Psoas muscle (tissue), 8 donors: ENCODE measurements around the gene CENPV. TPM values are rescaled to one million over a fixed set of nuclear protein-coding genes. Genes with fewer than 3 reads are reported as not detected.
"Not testable (repeated sequence)": the region's sequence is repeated elsewhere in the genome, so short reads cannot be mapped to it uniquely, and the experiment has no call there.

Experiments used
- ATAC-seq, 4 donors: fragments of 200-7000 bp; cut with Tn5 transposase; one replicate each; pipeline ENCODE4 v1.9.1; 2020; ENCODE audit warnings: moderate library complexity in 3 of 4, mild to moderate bottlenecking in 2 of 4
- DNase-seq, 2 donors: peaks; one replicate each; pipeline ENCODE4 v3.0.0-alpha.2; 2020
- H3K27ac ChIP-seq: fragments of 200-600 bp; one replicate; pipeline ENCODE4 v1.8.0; 2022
- H3K27me3 ChIP-seq, 3 donors: fragments of 200-600 bp in 1 of 3; one replicate each; pipeline versions ENCODE4 v1.6.1 to v1.8.0; 2013 to 2022; ENCODE audit warnings: low read length in 2 of 3, mild to moderate bottlenecking in 2 of 3, moderate library complexity in 1 of 3; ENCODE audit not compliant: insufficient read depth in 3 of 3
- H3K36me3 ChIP-seq, 2 donors: fragments of 200-600 bp in 1 of 2; one replicate each; pipeline versions ENCODE4 v1.6.1 to v1.8.0; 2013 to 2022; ENCODE audit warnings: low read depth in 1 of 2, mild to moderate bottlenecking in 1 of 2, moderate library complexity in 1 of 2; ENCODE audit not compliant: insufficient read depth in 1 of 2
- H3K4me1 ChIP-seq: fragments of 200-600 bp; one replicate; pipeline ENCODE4 v1.8.0; 2022
- H3K4me3 ChIP-seq: fragments of 200-600 bp; one replicate; pipeline ENCODE4 v1.8.0; 2022; ENCODE audit warnings: mild to moderate bottlenecking
- H3K9me3 ChIP-seq: fragments of 200-600 bp; one replicate; pipeline ENCODE4 v1.8.0; 2022
- WGBS, 3 donors: extraction: QIAGEN DNeasy Blood & Tissue Kit; methylation state at CpG; one replicate each; pipeline versions ENCODE4 v1.1.6 to v1.1.7; 2013; 5-methylcytosine and 5-hydroxymethylcytosine counted together
- intact Hi-C, 2 donors: fragments of 100-400 bp; cut with DNase I; formaldehyde crosslinking; loops; one replicate each; pipeline versions ENCODE4 v1.11.0 to v1.14.2; 2022
- polyA plus RNA-seq, 3 donors: library from polyadenylated mRNA; stranded (reverse); fragments of 200-250 nt; gene quantifications; one replicate each; pipeline ENCODE4 v1.2.3, GENCODE V29; 2013
- total RNA-seq, 4 donors: library from RNA; stranded (reverse); fragmentation: NEBNext Ultra II Directional in 2 of 4; extraction: Animal tissue kit (Norgen Biotek cat#: 25700) in 2 of 4; gene quantifications; one replicate each; pipeline versions ENCODE4 v1.2.1 to v1.2.4, GENCODE V29; 2021 to 2023
- TF ChIP-seq, protein P1 (sequence below): fragments of 200-600 bp; IDR thresholded peaks from one replicate; pipeline ENCODE4 v1.8.0; 2022; ENCODE audit warnings: antibody characterized with exemption
- donor health status: healthy with polysubstance abuse.
- donor health status: DM: no; HTN: no; CAD: no; lungs with moderate emphysema.
- donor health status: Bipolar disorder and iron deficiency.
- donor health status: healthy.
- donor health status: DM: yes; HTN: yes; CAD: no.
- donor health status: DM: no; HTN: no; CAD: no.
- donor health status: DM: no; HTN: no; CAD: no.
- donor health status: DM: yes; HTN: yes; CAD: no.

The CENPV gene
- total and polyA plus RNA-seq, 7 donors, result 29.6 to 68.3 (median 36.5) TPM

- DNase-seq, result peak in 1 of 2 donors; percentile 32
Measured at GRCh38 chr17:16391451-16391850, 38.2 kb upstream of the CENPV start.

DNA sequence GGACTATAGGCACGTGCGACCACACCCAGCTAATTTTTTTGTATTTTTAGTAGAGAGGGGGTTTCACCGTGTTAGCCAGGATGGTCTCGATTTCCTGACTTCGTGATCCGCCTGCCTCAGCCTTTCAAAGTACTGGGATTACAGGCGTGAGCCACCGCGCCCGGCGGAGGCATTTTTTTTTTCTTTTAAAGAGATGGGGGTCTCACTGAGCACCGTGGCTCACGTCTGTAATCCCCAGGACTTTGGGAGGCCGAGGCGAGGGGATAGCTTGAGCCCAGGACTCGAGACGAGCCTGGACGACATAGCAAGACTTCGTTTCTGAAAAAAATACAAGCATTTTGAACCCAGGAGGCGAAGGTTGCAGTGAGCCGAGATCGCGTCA lies 32.8 kb upstream of the CENPV start:
- not testable (repeated sequence) for H3K9me3 ChIP-seq, DNase-seq, H3K27me3 ChIP-seq
- WGBS, 3 donors, result 15 to 25% (median 18%) methylated on average over 23 of the region's 23 CpGs
- Histone ChIP-seq H3K27ac (peak overlapping the region; percentile 67), H3K4me1 (peaks cover 22% of the 10 kb centered on the region), H3K36me3 (peaks cover 6 to 26% of the 10 kb centered on the region in 2 donors), H3K4me3 (peak overlapping the region; percentile 66)
- peak in 1 of 4 donors; percentile 2 for ATAC-seq
- intact Hi-C loops, result loop anchor here in 1 of 2 donors (2.0 to 5.0 kb wide), 3 partner anchors 29 to 135 kb away; partner anchors contain the start of gene TRPV2

More at GRCh38 chr17:16391451-16391850, 38.2 kb upstream of the CENPV start:
- Histone ChIP-seq H3K4me3 (no peak overlapping the region), H3K4me1 (peaks cover 5% of the 10 kb centered on the region), H3K27ac (no peak overlapping the region), H3K27me3 (no peaks in the 10 kb centered on the region), H3K36me3 (no peaks in the 10 kb centered on the region), H3K9me3 (no peaks in the 10 kb centered on the region)
- intact Hi-C loops, result no loop called here
- TF ChIP-seq, protein P1, sequence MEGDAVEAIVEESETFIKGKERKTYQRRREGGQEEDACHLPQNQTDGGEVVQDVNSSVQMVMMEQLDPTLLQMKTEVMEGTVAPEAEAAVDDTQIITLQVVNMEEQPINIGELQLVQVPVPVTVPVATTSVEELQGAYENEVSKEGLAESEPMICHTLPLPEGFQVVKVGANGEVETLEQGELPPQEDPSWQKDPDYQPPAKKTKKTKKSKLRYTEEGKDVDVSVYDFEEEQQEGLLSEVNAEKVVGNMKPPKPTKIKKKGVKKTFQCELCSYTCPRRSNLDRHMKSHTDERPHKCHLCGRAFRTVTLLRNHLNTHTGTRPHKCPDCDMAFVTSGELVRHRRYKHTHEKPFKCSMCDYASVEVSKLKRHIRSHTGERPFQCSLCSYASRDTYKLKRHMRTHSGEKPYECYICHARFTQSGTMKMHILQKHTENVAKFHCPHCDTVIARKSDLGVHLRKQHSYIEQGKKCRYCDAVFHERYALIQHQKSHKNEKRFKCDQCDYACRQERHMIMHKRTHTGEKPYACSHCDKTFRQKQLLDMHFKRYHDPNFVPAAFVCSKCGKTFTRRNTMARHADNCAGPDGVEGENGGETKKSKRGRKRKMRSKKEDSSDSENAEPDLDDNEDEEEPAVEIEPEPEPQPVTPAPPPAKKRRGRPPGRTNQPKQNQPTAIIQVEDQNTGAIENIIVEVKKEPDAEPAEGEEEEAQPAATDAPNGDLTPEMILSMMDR, result no peak
- ATAC-seq, result no peak
- WGBS, 3 donors, result 90 to 92% (median 91%) methylated on average over 13 of the region's 13 CpGs

DNA sequence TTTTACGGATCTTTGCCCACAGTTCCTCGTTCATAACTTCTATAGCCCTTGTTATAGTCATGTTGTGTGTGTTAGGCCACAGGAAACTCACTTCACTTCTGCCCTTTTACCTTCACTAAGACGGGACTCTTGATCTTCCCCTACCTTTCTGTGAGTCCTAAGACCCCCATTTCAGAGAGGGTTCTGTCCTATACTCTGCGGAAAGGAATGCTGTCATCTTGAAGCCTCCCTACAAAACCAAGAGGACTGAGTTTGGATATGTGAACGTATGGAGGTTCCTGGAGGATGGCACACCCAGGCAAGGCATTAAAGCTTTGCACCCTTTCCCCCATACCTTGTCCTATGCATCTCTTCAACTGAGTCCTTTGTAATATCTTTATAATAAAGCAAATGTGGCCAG lies 31.3 kb upstream of the CENPV start:
- Histone ChIP-seq H3K9me3 (no peaks in the 10 kb centered on the region), H3K27ac (peak overlapping the region; percentile 99), H3K4me3 (peak overlapping the region; percentile 93), H3K27me3 (no peaks in the 10 kb centered on the region), H3K4me1 (peaks cover 22% of the 10 kb centered on the region), H3K36me3 (peaks cover 6 to 26% of the 10 kb centered on the region in 2 donors)
- ATAC-seq, result no peak
- WGBS, 3 donors, result 67 to 83% (median 70%) methylated on average over 5 of the region's 5 CpGs
- no peak for DNase-seq
- intact Hi-C loops, result no loop called here
- TF ChIP-seq, protein P1, result no peak

DNA sequence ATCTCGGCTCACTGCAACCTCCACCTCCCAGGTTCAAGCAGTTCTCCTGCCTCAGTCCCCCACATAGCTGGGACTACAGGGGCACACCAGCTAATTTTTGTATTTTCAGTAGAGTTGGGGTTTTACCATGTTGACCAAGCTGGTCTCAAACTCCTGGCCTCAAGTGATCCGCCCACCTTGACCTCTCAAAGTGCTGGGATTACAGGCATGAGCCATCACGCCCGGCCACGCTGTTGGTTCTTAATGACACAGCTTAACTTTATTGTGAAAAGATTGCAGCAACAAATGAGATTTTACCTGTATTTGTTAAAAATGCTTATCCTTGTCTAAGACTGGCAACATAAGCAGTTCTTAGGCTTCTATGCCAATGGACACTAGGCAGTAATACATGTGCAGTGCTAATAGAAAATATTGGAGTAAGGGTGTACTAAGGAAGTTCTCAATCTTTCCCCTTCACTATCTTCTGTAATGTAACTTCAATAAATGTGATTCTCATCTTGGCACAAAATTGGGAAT lies 30.6 kb upstream of the CENPV start:
- WGBS, 3 donors, result 69 to 87% (median 73%) methylated on average over 5 of the region's 5 CpGs
- peaks cover 6 to 26% of the 10 kb centered on the region in 2 donors for H3K36me3 ChIP-seq
- peaks cover 22% of the 10 kb centered on the region for H3K4me1 ChIP-seq
- peak overlapping the region; percentile 93 for H3K4me3 ChIP-seq
- ATAC-seq (no peak), DNase-seq (peak in 1 of 2 donors; percentile 10)
- H3K27me3 ChIP-seq, result no peaks in the 10 kb centered on the region
- TF ChIP-seq, protein P1, result no peak
- H3K27ac ChIP-seq, result peak overlapping the region; percentile 99
- no peaks in the 10 kb centered on the region for H3K9me3 ChIP-seq
- intact Hi-C loops, result no loop called here

- peak overlapping the region; percentile 93 for H3K4me3 ChIP-seq
- H3K9me3 ChIP-seq, result no peaks in the 10 kb centered on the region
- peaks cover 22% of the 10 kb centered on the region for H3K4me1 ChIP-seq
- no peaks in the 10 kb centered on the region for H3K27me3 ChIP-seq
- 46 to 59% (median 55%) methylated on average over 4 of the region's 4 CpGs for WGBS, 3 donors
- no peak for ATAC-seq
- TF ChIP-seq, protein P1, result no peak
- peaks cover 6 to 26% of the 10 kb centered on the region in 2 donors for H3K36me3 ChIP-seq
- no peak for DNase-seq
- H3K27ac ChIP-seq, result peak overlapping the region; percentile 99
- intact Hi-C loops, result no loop called here
Measured at GRCh38 chr17:16383216-16383615, 29.9 kb upstream of the CENPV start.
